ENCODE results near the gene FDX2. TPM values are rescaled to one million over a fixed set of nuclear protein-coding genes. Genes with fewer than 3 reads are reported as not detected.

FDX2 gene
- total and polyA plus RNA-seq, 2 of the 8 experiments (the other 6 are each of a cell fraction or from before 2014, with no cell fraction given), result 27.0 to 64.4 TPM

GRCh38 chr19:10289167-10289835 is 26.5 kb downstream of the FDX2 start (continued):
- TF ChIP-seq, protein P1, sequence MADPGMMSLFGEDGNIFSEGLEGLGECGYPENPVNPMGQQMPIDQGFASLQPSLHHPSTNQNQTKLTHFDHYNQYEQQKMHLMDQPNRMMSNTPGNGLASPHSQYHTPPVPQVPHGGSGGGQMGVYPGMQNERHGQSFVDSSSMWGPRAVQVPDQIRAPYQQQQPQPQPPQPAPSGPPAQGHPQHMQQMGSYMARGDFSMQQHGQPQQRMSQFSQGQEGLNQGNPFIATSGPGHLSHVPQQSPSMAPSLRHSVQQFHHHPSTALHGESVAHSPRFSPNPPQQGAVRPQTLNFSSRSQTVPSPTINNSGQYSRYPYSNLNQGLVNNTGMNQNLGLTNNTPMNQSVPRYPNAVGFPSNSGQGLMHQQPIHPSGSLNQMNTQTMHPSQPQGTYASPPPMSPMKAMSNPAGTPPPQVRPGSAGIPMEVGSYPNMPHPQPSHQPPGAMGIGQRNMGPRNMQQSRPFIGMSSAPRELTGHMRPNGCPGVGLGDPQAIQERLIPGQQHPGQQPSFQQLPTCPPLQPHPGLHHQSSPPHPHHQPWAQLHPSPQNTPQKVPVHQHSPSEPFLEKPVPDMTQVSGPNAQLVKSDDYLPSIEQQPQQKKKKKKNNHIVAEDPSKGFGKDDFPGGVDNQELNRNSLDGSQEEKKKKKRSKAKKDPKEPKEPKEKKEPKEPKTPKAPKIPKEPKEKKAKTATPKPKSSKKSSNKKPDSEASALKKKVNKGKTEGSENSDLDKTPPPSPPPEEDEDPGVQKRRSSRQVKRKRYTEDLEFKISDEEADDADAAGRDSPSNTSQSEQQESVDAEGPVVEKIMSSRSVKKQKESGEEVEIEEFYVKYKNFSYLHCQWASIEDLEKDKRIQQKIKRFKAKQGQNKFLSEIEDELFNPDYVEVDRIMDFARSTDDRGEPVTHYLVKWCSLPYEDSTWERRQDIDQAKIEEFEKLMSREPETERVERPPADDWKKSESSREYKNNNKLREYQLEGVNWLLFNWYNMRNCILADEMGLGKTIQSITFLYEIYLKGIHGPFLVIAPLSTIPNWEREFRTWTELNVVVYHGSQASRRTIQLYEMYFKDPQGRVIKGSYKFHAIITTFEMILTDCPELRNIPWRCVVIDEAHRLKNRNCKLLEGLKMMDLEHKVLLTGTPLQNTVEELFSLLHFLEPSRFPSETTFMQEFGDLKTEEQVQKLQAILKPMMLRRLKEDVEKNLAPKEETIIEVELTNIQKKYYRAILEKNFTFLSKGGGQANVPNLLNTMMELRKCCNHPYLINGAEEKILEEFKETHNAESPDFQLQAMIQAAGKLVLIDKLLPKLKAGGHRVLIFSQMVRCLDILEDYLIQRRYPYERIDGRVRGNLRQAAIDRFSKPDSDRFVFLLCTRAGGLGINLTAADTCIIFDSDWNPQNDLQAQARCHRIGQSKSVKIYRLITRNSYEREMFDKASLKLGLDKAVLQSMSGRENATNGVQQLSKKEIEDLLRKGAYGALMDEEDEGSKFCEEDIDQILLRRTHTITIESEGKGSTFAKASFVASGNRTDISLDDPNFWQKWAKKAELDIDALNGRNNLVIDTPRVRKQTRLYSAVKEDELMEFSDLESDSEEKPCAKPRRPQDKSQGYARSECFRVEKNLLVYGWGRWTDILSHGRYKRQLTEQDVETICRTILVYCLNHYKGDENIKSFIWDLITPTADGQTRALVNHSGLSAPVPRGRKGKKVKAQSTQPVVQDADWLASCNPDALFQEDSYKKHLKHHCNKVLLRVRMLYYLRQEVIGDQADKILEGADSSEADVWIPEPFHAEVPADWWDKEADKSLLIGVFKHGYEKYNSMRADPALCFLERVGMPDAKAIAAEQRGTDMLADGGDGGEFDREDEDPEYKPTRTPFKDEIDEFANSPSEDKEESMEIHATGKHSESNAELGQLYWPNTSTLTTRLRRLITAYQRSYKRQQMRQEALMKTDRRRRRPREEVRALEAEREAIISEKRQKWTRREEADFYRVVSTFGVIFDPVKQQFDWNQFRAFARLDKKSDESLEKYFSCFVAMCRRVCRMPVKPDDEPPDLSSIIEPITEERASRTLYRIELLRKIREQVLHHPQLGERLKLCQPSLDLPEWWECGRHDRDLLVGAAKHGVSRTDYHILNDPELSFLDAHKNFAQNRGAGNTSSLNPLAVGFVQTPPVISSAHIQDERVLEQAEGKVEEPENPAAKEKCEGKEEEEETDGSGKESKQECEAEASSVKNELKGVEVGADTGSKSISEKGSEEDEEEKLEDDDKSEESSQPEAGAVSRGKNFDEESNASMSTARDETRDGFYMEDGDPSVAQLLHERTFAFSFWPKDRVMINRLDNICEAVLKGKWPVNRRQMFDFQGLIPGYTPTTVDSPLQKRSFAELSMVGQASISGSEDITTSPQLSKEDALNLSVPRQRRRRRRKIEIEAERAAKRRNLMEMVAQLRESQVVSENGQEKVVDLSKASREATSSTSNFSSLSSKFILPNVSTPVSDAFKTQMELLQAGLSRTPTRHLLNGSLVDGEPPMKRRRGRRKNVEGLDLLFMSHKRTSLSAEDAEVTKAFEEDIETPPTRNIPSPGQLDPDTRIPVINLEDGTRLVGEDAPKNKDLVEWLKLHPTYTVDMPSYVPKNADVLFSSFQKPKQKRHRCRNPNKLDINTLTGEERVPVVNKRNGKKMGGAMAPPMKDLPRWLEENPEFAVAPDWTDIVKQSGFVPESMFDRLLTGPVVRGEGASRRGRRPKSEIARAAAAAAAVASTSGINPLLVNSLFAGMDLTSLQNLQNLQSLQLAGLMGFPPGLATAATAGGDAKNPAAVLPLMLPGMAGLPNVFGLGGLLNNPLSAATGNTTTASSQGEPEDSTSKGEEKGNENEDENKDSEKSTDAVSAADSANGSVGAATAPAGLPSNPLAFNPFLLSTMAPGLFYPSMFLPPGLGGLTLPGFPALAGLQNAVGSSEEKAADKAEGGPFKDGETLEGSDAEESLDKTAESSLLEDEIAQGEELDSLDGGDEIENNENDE (IDR thresholded peaks at IDR 0.05; ENCODE audit: insufficient replicate concordance, low read length), result no peak
- TF ChIP-seq YY1 (IDR thresholded peaks at IDR 0.05; ENCODE audit: low read depth, low read length), result 0 out of 2 replicates have a peak, but pooled peaks have one; percentile 33
- TF ChIP-seq POLR2AphosphoS5 (IDR thresholded peaks at IDR 0.05; ENCODE audit: low read depth, low read length), result peak; percentile 44
- TF ChIP-seq BRCA1 (IDR thresholded peaks at IDR 0.05; ENCODE audit: low read depth, low read length), result no peak
- 0 out of 2 replicates have a peak, but pooled peaks have one; percentile 41 for TF ChIP-seq SP1 (IDR thresholded peaks at IDR 0.05; ENCODE audit: low read depth, low read length)
- no peak for TF ChIP-seq NANOG (IDR thresholded peaks at IDR 0.05; ENCODE audit: insufficient read depth, low read depth, low read length, poor library complexity, severe bottlenecking)
- TF ChIP-seq TAF1 (IDR thresholded peaks at IDR 0.05; ENCODE audit: low read depth, low read length), result 0 out of 2 replicates have a peak, but pooled peaks have one; percentile 31
- no peak for TF ChIP-seq FOSL1 (IDR thresholded peaks at IDR 0.05; ENCODE audit: insufficient read depth, low read depth, low read length)
